GM12873 (cell line): ENCODE measurements around the gene TRRAP.

Experiments
- CTCF ChIP-seq: IDR thresholded peaks from 2 replicates; pipeline ENCODE4 v1.5.1; 2012; ENCODE audit warnings: low read depth, mild to moderate bottlenecking, moderate library complexity, low read length, control low read depth; ENCODE audit not compliant: insufficient read depth; ENCODE audit errors: missing control alignments

TRRAP gene

DNA sequence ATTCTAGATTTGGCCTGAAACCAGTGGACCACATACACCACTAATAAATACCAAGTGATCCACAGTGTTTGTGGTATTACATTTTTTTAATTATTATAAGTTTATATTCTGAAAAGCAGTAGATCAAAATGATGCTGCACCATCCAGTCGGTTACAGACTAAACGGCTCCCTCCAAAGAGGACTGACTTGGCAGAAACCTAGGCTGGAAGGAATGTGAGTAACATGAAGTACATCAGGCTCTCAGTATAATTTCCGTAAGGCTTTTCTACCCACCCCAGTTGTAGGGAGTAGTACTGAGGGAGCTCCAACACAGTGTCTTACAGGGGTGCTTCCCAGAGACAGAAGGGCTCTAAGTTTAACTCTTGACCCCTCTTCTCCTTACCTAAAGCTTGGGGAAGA is 119.5 kb downstream of the TRRAP start:
- no peak for TF ChIP-seq CTCF

GRCh38 chr7:98998821-98999725 is 120.7 kb downstream of the TRRAP start:
- no peak for TF ChIP-seq CTCF

DNA sequence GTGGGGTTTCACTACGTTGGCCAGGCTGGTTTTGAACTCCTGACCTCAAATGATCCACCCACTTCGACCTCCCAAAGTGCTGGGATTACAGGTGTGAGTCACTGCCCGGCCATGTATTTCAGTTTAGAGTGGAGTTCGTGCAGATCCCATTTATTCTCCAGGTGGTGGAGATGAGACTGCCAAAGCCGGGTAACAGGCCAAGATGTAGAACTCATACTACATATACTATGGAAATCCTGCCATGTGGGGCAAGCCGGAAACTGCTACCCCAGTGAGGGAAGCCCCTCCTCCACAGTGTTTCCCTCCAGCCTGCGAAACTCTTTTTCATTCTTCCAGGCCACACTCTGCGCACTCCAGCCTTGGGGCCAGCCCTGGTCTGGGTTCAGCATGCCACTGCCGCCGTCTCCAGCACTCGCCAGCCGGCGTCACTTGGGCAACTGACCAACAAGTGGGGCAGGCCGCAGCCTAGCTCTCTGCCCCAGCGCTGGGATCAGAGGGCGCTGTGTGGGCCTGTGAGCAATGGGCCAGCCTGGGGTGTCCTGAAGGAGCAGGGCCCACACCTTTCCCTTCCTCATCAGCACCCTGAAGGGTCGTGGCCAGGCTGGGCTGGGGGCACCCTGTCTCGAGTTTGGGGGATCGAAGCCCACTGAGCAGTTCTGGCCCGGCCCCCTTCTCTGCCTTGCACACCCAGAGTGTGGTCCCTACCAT is 122.0 kb downstream of the TRRAP start:
- TF ChIP-seq CTCF = no peak

DNA sequence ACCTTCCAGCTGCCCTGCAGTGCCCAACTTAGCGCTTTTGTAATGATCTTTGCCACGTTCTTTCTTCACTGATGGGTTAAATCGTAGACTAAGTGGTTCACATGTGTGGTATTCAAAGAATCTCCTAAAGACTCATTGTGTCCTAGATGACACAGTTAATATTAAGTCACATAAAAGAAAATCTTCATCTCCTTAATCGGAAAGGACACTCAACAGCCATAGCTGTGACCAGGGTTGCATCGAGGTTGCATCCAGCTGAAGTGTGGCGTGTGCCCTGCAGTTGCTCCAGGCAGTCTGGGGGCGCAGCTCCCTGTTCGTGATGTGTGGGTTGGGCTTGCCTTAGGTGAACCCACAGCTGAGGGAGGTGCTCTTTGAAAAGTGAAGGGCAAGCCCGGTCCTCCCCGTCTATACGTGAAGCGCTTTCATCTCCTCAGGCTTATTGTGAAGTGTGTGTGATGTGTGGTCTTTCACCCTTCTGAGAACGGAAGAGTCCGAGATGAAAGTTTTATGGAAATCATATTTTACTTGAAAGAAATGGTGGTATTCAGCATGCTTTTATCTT is 122.7 kb downstream of the TRRAP start:
- no peak for TF ChIP-seq CTCF

- TF ChIP-seq CTCF = no peak
Measured at GRCh38 chr7:99001482-99002147, 123.3 kb downstream of the TRRAP start.

- TF ChIP-seq CTCF = no peak
Measured at GRCh38 chr7:99002148-99002826, 124.0 kb downstream of the TRRAP start.
